Suprapubic skin (tissue), 4 donors: Measurements from ENCODE around the gene ZFAND3.

Experiments
- CTCF ChIP-seq, 2 donors: fragments of 200-600 bp in 1 of 2; fragments of 450-650 bp in 1 of 2; sonication (generic) in 1 of 2; IDR thresholded peaks; one replicate each; pipeline ENCODE4 v1.5.1; 2016 to 2019; ENCODE audit warnings: antibody characterized with exemption in 2 of 2, mild to moderate bottlenecking in 1 of 2, moderate library complexity in 1 of 2
- EP300 ChIP-seq: sonication (generic); formaldehyde crosslinking; IDR thresholded peaks from one replicate; pipeline ENCODE4 v1.6.1; 2017; ENCODE audit warnings: antibody characterized with exemption
- POLR2AphosphoS5 ChIP-seq, 3 donors: sonication (generic); formaldehyde crosslinking; IDR thresholded peaks; one replicate each; pipeline ENCODE4 v1.6.1; 2017; ENCODE audit warnings: antibody characterized with exemption in 3 of 3

DNA sequence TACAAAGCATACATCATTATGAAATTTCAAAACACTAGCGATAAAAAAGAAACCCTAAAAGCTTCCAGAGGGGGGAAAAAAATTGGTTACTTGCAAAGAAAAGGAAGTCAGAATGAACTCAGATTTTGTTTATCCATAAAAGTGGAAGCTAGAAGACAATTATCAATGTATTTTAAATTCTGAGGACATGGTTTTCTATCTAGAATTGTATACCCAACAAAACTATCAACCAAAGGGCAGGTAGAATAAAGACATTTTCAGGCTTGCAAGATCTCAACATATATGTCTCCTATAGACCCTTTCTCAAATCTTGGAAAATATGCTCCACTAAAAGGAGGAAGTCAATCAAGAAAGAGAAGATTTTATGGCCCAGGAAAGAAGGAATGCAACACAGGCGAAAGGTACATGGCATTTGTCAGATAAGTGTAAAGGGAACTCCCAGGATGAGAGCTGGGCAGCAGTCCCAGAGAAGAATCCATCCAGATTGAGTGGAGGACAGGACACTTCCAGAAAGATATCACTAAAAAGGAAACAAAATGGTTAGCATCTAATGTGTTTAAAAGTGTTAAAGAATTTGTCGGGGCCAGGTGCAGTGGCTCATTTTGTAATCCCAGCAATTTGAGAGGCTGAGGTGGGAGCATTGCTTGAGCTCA, 45.4 kb upstream of the ZFAND3 start:
- TF ChIP-seq EP300 (no peak), CTCF (IDR thresholded peaks at IDR 0.05) (no peak), POLR2AphosphoS5 (IDR thresholded peaks at IDR 0.05) (no peak)
